HG02943 (cell line): ENCODE results near the gene NLGN1.

Source experiments
- ATAC-seq: cut with Tn5 transposase; IDR thresholded peaks from one replicate; pipeline ENCODE4 v1.9.1; 2021; ENCODE audit warnings: mild to moderate bottlenecking, low read depth, moderate library complexity; ENCODE audit not compliant: unreplicated experiment

NLGN1 gene

DNA sequence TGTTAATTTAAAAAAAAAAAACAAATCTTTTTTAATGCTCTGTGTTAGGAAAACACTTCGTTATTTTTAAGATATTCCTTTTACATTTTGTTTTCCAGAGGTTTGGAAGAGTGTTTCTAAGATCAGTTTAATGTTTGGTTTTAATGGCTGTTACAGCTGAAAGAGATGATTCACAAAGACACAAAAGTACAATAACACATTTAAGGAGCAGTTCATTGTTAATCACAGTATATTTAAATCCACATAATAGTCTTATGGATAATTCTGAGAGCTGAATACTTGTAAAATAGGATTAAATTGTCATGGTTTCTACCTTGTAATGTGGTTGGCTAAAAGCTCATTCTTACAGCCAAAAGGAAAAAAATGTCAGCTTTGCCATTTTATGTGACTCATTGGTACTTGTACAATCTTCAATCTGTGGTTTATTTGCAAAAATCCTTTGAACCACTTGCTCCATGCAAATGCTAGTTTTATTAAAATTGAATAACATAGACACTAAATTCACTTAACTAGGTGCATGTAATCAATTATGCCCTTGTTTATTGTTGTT is 426.4 kb downstream of the NLGN1 start:
- ATAC-seq = no peak

DNA sequence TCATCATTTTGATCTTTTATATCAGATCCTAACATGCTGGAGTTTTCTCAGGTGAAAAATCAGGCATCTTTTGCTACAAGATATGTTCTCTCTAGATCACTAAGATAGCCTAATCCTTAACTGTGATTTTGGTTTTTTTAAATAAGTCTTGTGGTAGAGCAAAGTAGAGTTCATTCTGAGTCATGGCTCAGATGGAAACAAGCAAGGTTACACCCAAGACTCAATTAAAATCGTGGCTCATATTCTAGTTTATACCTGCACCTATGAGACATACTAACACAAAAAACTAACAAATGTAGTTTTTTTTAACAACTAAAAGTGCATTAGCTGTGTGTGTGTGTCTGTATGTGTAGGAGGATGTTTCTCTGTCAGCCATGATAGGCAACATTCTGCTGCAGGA is 428.2 kb downstream of the NLGN1 start:
- ATAC-seq = no peak

DNA sequence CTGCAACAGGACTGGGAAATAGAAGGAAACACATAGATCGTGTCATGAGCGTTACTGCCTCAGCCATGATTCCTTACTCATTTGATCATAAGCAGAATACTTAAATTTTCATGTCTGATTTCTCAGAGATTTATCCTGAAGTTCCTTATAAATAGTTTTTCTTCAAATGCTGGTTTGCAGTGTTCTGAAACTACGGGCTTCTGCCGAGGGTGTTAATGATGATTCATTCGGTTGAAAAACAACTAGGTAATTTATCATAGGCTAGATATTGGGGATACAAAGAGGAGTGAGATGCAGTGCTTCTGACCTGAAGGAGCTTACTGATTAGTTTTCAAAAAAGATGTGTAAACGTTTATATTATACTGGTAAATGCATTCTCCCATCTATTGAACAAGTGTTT is 428.9 kb downstream of the NLGN1 start:
- ATAC-seq = no peak

DNA sequence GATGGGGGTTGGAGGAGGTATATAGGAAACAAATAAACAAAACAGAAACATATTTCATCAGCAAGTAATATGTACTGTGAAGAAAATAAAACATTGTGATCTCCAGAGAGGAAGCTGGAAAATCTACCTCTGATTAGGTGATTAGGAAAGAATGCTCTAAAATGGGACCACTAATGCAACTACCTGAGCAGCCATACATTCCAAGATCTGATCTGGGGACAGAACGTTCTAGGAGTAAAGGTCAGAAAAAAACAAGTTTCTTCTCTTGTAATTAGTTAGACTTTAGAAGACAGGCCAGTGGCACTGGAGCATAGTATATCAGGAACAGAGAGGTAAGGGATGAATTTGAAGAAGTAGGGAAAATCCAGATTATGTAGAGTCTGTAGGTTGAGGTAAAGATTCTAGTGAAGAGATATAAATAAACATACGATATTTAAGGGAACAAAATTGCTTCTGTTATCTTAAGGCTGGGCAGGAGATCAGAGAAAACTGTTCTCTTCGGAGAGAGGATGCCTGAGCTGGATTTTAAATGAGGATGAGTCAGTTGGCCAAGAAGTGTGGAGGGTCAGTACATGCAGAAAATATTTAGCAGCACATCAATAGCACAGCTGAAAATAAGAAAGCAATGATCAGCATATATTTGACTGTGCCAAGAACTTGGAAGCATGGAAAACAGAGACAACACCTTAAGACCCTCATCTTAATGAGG is 429.5 kb downstream of the NLGN1 start:
- no peak for ATAC-seq

DNA sequence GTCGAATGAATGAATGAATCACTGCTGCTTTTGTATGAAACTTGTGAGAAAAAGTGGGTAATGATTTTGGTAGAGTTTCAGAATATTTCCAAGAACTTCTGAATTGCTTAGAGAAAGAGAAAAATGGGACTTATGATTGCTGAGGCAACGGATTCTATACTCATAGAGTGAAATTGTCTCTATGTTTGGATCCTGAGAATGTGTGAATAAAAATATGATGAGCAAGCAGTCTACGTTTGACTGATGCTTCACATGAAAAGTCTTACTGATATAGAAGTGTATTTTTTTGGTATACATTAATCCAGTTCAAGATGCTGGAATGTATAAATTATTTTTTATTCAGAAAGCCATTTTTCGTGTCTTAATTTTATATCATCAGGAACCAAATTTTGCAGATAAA is 441.1 kb downstream of the NLGN1 start:
- ATAC-seq = no peak

DNA sequence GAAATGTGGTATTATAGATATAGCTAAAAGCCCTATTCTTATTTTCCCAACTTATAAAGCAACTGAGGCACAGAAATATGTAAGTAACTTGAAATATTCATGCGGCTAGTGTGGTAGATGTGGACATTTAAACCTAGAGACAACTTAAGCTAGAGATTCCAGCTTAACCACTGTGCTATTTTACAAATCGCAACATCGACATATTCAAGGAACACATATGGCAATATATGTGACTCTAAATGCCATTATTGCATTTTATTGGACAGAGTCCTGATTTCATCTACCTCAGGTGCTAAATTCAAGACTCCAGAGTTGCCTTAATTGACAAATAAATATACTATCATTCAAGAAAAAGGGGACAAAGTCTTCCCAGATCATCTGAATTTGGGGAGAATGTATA is 442.3 kb downstream of the NLGN1 start:
- no peak for ATAC-seq

DNA sequence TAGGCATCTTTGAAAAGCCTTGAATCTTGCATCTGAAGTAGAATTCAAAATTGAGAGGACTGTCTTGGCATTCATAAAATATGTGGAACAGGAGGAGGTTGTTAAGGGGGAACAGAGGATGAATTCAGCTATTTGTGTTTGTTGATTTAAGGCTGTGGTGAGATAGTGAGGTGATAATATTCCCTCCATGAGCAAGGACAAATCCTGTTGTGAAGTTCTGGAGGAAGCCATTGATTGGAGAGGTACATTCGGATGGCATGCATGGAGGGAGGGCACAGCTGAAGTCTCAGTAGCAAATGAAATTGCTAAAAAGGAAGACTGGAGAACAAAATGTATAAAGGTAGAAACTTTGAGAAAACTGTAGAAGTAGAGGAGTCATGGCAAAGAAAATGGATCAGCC is 443.8 kb downstream of the NLGN1 start:
- ATAC-seq = no peak

DNA sequence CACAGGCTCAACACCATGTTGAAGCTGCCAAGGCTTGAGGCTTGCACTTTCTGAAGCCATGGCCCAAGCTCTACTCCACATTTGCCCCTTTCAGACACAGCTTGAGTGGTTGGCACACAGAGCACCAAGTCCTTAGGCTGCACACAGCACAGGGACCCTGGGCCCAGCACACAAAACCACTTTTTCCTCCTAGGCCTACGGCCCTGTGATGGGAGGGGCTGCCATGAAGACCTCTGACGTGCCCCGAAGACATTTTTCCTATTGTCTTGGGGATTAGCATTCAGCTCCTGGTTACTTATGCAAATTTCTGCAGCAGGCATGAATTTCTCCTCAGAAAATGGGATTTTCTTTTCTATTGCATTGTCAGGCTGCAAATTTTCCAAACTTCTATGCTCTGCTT is 445.5 kb downstream of the NLGN1 start:
- no peak for ATAC-seq

DNA sequence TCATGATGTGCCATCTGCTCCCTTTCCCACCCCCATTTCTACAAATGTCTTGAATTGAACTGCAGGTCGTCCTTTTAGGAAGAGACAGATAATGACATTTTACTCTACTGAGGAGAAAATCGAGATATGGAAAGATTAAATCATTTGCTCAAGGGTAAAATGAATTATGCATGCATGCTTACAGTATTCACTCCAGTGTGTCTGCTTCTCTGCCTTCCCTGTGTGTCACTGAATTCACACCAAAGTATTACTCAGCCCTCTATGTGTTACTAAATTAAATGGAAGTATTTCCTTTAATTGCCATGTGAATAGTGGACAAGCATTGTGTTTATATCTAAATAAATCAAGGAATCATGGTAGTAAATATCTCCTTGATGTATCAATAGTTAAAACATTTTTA is 449.0 kb downstream of the NLGN1 start:
- ATAC-seq = no peak

DNA sequence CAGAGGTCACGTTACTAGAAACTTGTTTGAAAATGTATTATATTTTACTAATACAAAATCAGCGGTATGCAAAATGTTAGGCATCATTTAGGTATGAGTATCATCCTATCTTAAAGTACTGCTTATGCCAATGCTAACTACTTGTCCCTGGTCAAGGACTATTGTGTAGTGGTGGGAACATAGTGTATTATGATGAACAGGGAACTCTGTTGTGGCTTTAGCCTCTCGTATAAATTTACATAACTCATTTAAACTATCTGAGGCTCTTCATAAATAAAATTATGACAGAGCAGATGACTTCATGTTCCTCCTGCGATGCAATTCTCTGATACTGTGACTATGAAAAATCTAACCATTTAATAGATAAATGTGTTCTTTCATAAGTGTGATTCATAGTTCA is 451.9 kb downstream of the NLGN1 start:
- ATAC-seq = no peak

DNA sequence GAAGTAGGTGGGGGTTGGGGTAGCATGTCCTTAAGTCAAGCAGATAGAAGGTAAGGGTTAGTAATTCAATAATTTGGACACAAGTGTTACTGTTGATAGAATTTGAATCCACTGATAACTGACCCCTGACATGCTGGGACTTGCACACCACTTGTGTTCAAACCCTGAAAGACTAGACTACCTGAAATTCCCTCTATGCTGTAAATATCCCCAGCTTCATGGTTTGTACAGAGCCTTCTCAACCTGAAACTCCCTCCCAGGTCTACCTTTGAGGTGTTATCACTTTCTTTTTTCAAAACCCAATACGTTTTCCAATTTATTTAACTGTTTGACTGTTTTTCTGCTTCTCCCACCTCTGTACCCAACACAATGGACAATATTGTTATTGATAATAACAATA is 459.6 kb downstream of the NLGN1 start:
- ATAC-seq = no peak

DNA sequence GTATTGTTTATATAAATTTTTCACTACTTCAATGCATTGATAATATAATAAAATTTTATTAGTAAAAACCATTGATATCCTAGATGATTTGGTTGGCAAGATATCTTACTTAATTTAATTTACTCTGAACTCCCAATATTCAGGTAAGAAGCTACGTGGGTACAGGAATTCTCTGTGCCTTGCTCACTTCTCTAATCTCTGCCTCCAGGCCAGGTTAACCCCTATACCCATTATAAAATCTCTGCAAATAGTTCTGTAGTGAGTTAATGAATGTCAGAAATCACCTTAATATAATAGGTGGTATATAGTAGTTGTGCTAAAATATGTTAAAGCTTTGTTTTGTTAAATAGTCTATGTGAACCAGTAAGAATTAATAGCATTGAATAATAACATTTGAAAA is 465.2 kb downstream of the NLGN1 start:
- no peak for ATAC-seq

DNA sequence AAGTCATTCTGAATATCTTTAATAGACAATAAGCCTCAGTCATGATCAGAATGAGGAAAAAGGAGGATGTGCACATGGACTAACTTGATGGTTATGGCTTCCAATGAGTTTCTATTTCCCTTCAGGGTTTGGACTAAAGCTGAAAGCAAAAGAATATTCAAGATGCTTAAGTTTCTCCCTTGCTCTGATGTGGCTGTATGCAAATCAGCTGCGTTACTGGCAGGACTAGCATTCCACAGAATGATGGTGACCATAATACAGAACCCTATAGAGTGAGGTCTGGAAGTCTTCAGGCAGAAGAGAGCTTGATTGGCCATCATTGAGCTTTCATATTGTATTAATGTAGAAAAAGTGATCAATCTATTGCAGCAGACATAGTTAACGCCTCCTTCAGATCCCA is 466.0 kb downstream of the NLGN1 start:
- ATAC-seq = no peak

DNA sequence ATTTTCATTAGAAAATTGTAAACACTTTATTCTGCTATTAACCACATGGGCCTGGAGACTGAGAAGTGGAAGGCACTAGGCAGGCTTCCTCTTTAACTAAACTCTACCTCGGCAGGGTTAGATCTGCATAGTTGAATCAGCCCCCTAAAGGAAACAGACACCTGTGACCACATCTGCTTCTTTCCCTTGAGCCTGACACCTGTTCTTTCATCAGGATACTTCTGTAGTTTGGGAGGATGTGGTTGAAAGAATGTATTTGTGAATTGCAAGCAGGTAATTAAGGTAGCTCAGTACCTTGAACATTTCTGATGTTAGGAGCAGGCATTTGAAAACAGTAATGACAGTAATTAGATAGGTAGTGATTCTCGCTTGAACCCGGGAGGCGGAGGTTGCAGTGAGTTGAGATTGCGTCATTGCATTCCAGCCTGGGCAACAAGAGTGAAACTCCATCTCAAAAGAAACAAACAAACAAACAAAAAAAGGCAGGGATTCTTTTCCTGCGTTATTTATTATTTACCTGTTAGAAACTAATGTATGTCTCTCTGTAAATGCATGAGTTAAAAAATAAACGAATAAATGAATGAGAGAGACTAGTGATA is 468.5 kb downstream of the NLGN1 start:
- ATAC-seq = no peak

DNA sequence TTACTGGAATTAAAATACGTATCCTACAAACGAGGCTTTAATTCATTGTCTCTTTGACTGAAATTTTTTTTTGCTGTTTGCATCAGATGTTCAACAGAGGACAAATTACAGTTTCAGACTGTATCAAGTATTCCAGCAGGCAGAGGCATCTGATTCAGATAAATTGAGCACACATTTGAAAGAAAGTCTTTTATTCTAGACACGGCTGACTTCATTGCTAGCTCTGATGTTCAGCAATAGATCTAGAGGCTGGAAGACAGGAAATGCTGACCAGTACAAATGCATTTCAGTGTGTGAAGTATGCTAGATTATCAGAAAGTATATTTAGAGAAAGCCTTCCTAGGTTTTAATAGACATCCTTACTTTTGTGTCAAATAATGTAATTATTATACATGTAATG is 472.2 kb downstream of the NLGN1 start:
- no peak for ATAC-seq

DNA sequence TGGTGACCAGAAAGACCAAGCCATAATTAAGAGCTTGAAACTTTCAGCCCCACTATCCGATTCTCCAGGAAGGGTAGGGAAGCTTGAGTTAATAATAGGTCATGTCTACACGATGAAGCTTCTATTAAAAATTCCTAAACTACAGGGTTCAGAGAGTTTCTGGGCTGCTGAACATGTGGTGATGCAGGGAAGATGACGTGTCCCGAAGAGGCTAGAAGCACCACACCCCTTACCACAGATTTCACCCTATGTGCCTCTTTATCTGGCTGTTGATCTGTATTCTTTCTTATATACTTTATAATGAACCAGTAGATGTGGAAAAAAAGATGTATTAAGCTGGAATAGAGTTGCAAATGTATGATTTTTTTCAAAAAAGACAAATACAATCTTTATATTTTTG is 473.4 kb downstream of the NLGN1 start:
- ATAC-seq = no peak

DNA sequence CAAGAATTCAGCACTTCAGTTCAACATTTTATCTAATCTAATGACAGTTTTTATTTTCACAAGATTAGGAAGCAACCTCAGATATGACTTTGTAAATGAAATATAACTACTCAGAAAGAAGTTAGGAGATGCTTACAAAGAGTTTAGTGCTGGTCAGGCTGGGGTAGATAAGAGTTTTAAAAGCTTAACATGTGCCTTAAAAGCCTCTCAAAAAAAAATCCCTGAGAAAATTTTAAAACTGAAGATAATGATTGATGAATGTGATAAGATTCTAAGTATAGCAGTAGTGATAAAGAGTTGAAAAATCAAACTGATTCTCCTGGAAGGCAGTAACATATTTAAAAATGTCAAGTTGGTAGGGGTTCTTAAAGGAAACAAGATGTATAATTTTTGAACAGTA is 478.2 kb downstream of the NLGN1 start:
- no peak for ATAC-seq

DNA sequence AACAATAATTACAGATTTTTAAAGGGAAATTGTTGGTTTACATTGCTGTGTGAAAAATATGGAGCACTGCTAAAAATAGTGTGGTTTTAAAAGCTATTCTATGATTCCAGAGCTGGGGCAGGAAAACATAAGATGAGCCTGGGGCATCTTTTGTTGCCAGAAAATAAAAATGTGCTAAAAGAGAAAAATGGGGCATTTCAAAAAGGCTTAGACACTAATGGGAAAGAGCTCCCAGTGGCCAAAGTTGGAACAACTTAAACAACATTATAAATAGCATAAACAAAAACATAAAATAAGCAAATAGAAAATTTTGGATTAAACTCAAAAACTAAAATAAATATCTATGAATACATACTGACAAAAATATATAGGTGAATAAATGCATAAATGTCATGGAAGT is 478.9 kb downstream of the NLGN1 start:
- ATAC-seq = no peak

DNA sequence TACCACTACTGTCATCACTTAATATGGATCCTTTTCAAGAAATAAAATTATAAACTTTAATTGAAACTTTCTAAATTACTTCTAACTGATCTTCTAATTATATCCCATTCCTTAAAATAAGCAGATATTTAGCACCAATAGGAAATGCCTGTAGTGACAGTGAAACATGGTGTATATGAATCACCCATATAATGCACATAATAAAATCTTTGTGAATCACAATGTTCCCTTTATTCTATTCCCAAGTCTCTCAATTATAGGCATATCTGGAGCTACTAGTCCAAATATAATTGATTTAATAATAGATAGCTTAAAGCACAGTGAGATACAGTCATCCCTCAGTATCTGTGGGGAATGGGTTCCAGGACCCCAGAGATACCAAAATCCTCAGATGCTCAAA is 490.3 kb downstream of the NLGN1 start:
- ATAC-seq = no peak

DNA sequence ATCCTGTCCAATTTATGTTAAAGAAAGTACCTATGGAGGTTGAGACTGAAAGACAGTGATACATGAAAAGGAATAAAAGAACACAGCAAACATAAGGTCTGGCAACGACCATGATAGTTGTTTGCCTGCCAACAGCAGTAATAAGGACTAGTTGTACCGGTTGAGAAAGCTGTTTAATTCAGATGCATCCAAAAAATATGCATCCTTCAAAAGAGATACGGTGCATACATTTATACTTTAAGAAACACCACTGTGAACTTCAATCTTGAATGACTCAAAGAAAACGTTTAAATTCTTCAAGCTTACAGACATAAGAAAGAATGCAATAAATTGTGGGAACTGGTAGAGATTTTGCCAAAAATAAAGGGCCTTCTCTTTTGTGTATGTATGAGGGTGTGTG is 492.1 kb downstream of the NLGN1 start:
- no peak for ATAC-seq

DNA sequence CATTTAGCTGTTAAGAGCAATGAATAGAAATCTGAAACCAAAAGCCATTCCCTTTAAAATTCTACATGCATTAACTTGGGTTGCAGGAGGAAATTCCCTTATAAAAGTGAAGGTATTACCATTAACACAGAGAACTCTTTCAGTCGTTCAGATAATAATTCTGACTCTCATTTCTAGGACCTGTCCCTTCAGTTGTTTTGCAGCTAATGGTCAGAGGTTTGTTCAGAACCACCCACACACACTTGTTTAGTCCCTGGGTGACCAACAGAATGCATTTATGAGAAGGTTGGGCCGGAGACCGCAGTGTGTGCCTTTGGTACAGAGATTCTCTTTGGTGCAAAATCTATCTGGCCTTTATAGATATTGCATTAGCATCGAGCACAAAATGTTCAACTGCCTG is 492.5 kb downstream of the NLGN1 start:
- no peak for ATAC-seq
